HS-5 (cell line): ENCODE measurements around the gene ERCC5.

Experiments
- DNase-seq: peaks from one replicate; pipeline ENCODE4 v3.0.0-alpha.2; 2012; ENCODE audit warnings: low read depth

ERCC5 gene

GRCh38 chr13:102845289-102845629, 573 bp upstream of the ERCC5 start:
- no peak for DNase-seq

- no peak for DNase-seq
These were observed 606 bp downstream of the ERCC5 start for GRCh38 chr13:102846261-102847015.

GRCh38 chr13:102847272-102848234, 1.7 kb downstream of the ERCC5 start:
- DNase-seq: no peak

- DNase-seq: no peak
These were observed 3.1 kb downstream of the ERCC5 start for GRCh38 chr13:102848956-102849355.

- DNase-seq: no peak
These were observed 6.7 kb downstream of the ERCC5 start for GRCh38 chr13:102852556-102852955.

GRCh38 chr13:102854675-102855074, 8.8 kb downstream of the ERCC5 start:
- DNase-seq: no peak

- no peak for DNase-seq
These were observed 10.7 kb downstream of the ERCC5 start for GRCh38 chr13:102856557-102856956.

GRCh38 chr13:102862624-102863210, 16.9 kb downstream of the ERCC5 start:
- DNase-seq: no peak

GRCh38 chr13:102863590-102863989, 17.8 kb downstream of the ERCC5 start:
- no peak for DNase-seq

GRCh38 chr13:102868366-102868936, 22.6 kb downstream of the ERCC5 start:
- DNase-seq: no peak

GRCh38 chr13:102869948-102870676, 24.3 kb downstream of the ERCC5 start:
- no peak for DNase-seq

GRCh38 chr13:102870677-102871415, 25.0 kb downstream of the ERCC5 start:
- DNase-seq: no peak

GRCh38 chr13:102872131-102872530, 26.3 kb downstream of the ERCC5 start:
- no peak for DNase-seq

- DNase-seq: no peak
These were observed 26.7 kb downstream of the ERCC5 start for GRCh38 chr13:102872531-102872930.

- no peak for DNase-seq
These were observed 27.8 kb downstream of the ERCC5 start for GRCh38 chr13:102873653-102874052.

- no peak for DNase-seq
These were observed 29.4 kb downstream of the ERCC5 start for GRCh38 chr13:102875256-102875655.

GRCh38 chr13:102877303-102877702, 31.5 kb downstream of the ERCC5 start:
- no peak for DNase-seq

GRCh38 chr13:102878481-102878880, 32.6 kb downstream of the ERCC5 start:
- no peak for DNase-seq

GRCh38 chr13:102879793-102880499, 34.1 kb downstream of the ERCC5 start:
- DNase-seq: no peak
